HL-60/S4 treated with phorbol 12-myristate 13-acetate at 8.2 ng/mL for 4 days and 3 days (cell line): Measurements from ENCODE around the gene OSBPL1A.
"Not testable (repeated sequence)": the region's sequence is repeated elsewhere in the genome, so short reads cannot be mapped to it uniquely, and the experiment has no call there.

ENCODE experiments used
- in situ Hi-C: fragments of 300-500 bp; cut with MboI; formaldehyde crosslinking; loops from 2 replicates; pipeline ENCODE4 v1.15.0; 2022; ENCODE audit warnings: low sequenced_read_pairs

The OSBPL1A gene

GRCh38 chr18:24195296-24196053 lies 202.1 kb downstream of the OSBPL1A start:
- in situ Hi-C loops: no loop called here

- in situ Hi-C loops: no loop called here
Measured at GRCh38 chr18:24190590-24190989, 207.0 kb downstream of the OSBPL1A start.

DNA sequence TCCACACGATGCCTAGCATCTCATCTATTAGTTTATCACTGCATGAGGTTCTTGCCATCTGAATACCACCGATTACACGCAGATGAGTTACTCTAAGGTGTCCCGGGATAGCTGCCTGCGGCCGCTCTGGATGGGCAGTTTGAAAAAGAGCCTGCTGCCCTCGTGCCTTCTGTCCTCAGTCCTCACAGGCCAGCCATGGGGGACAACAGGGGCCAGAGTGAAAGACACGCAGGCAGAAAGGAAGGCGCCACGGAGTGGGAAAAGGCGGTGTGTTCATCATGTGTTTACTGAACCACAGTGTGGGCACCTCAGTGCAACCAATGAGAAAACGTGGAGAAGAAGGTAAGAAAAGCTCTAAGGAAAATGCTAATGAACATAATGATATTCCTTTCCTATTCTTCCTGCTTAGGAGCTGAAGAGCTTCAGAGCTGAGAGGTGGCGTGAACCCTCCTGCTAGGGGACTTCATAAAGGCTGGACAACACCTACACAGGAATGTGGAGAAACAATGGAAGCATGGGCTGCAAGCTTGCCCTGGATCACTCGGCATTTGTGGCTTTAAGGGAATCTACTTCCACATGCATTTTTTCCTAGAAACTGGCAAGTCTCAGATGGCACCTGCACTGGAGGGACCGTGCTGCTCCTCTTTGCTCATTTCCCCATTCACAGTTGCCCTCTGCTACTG lies 207.8 kb downstream of the OSBPL1A start:
- in situ Hi-C loops: no loop called here

- in situ Hi-C loops: no loop called here
Measured at GRCh38 chr18:24189007-24189528, 208.6 kb downstream of the OSBPL1A start.

DNA sequence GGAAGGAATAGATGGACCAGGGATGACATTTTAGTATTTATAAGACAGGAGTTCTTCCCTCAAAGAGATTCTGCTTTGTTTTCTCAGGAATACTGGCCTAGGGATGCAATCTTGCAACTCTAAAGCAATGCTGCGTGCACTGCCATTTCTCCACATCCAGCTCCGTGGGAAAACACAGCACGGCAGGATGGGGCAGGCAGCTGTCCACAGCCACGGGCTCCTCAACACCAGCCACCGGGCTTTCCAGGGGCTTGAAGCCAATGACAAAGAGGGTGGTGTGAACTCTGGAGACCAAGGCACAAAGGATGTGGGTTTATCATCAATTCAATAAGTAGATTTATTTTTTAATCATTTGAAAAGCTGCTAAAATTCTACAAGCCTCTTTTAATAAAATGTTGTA lies 209.5 kb downstream of the OSBPL1A start:
- in situ Hi-C loops: no loop called here

DNA sequence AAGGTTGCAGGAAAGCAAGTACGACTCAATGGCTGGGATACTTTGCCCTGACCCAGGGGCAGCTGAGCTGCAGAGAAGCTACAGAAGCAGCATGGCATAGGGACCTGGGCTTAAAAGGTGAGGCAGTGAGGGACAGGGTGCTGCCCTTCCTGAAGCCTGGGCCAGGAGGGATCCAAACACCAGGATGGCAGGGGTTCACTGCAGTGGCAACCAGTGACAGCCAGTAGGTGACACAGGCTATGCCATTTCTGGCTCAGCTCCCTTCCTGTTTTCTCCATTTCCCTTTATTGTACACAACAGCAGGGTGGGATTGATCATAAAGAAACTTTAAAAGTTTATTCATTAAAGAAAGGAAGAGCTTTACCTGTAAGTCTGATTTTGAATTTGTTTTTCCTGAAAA lies 209.9 kb downstream of the OSBPL1A start:
- in situ Hi-C loops: no loop called here

GRCh38 chr18:24187049-24187448 lies 210.6 kb downstream of the OSBPL1A start:
- in situ Hi-C loops: no loop called here

- in situ Hi-C loops: no loop called here
Measured at GRCh38 chr18:24185805-24186204, 211.8 kb downstream of the OSBPL1A start.

DNA sequence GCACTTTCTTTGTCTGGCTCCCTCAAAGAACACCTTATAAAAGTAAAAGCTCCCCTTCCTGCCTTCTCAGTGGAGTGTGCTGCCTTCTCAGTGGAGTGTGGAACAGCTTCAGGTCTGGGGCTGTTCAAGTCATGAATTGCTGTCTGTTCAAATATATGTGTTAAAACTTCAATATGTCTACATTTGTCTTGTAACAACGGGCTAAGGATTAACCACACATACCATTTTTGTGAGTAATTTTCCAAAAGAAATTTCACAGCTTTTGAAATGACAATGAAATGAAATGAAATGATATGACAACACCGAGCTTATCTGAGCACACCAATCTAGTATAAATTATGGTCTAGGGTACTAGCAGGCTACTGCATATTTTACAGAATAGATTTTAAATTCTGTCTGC lies 215.8 kb downstream of the OSBPL1A start:
- in situ Hi-C loops: no loop called here

- in situ Hi-C loops: no loop called here
Measured at GRCh38 chr18:24180048-24180447, 217.6 kb downstream of the OSBPL1A start.

- in situ Hi-C loops: no loop called here
Measured at GRCh38 chr18:24177499-24178133, 220.0 kb downstream of the OSBPL1A start.

DNA sequence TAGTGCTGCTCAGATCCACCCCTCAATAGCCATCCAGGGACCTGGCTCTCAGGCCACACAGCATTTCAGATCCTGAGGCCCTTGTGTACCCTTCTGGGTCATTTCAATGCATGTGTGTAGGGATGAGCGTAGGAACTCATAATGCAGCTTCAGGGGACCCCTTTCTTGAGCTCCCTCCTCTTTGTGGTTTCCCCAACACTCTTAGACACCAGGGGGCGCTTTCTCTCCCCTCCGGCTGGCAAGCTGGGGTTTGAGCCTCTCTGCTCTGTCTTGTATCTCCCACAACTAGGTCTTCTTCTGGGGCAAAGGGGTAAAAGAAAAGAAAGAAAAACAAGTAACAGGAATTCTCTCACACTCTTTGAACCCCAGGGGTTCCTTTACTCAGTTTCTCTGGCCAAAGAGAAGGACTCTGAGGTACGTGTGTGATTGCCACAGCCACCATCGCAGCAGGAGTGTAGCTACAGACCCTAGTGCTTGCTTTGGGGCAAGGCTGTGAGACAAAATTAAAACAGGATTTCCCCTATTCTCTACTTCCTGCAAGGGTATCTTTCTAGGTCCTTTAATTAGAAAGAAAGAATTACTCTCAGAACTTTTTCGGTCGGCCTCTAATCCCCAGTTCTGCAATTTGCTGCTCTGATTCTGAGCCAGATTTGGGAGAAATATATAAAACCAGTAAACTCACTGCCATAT lies 220.8 kb downstream of the OSBPL1A start:
- in situ Hi-C loops: no loop called here

DNA sequence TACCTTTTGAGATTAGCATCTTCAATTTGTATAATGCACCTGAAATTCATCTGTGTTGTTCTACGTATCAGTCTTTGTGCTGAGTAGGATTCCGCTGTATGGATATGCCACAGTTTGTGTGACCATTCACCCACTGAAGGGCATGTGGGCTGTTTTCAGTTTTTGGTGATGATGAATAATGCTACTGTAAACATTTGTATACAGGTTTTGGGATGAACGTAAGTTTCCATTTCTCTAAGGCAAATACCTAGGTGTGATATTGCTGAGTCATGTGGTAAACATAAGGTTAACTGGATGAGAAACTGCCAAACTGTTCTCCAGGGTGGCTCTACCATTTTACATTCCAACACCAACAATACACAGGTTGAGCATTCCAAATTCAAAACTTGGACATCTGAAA lies 223.6 kb downstream of the OSBPL1A start:
- in situ Hi-C loops: loop anchor here (25.0 kb wide), 1 partner anchor 313 kb away; no protein-coding TSS in a partner anchor

- in situ Hi-C loops: loop anchor here (25.0 kb wide), 1 partner anchor 317 kb away; no protein-coding TSS in a partner anchor
Measured at GRCh38 chr18:24170360-24170759, 227.3 kb downstream of the OSBPL1A start.

DNA sequence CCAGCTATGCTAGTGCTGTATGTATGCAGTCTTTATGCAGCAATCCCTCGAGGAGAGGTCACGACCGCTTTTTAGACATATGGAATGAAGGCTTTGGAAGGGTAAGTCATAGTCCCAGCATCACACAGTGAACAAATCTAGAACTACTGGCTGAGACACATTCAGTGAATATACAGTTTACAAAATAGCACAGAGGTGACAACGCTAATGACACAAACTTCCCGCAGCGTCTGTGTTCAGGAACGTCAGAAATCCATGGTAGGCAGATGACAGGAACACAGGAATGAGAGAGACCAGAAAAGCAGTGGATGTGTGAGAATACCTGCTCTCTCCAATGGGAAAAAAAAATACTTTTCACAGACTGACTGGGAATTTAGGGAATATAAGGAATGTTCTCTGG lies 229.1 kb downstream of the OSBPL1A start:
- in situ Hi-C loops: loop anchor here (25.0 kb wide), 1 partner anchor 319 kb away; no protein-coding TSS in a partner anchor

DNA sequence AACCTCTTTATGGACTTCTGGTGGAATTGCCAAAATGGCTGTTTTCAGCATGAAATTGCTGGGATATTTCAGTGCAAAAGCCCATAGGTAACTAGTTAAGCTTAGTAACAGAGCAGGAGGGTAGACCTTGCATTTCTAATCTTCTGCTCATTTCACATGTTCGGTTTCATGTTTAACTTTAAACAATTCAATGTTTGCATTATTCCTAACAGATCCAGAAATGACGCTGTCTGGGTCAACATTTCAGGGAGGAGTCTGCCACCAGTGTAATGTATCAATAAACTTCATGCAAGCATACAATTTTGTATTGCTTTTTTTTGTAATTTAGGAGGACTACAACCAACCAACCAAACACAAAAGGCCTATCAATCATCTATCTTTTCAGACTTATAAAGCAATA lies 236.3 kb downstream of the OSBPL1A start:
- in situ Hi-C loops: loop anchor here (25.0 kb wide), 1 partner anchor 326 kb away; no protein-coding TSS in a partner anchor

DNA sequence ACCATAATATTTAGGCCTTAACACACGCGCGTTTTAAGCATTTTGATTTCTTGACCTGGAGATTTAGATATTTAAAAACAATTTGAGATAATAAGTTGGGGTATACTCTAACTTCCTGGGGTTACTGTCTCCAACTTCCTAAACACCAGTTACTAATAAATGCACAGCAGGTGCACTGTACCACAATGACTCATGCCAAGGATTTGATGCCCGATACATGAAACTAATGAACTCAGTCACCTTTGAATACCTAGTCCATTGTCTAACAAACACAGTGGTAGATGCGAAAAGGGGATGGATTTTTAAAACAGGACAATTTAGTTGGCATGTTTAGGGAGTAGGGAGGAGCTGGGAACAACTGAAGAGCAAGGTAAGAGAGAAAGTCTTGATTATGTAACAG lies 237.5 kb downstream of the OSBPL1A start:
- in situ Hi-C loops: loop anchor here (25.0 kb wide), 1 partner anchor 327 kb away; no protein-coding TSS in a partner anchor

- in situ Hi-C loops: loop anchor here (25.0 kb wide), 1 partner anchor 329 kb away; no protein-coding TSS in a partner anchor
Measured at GRCh38 chr18:24157855-24158254, 239.8 kb downstream of the OSBPL1A start.

DNA sequence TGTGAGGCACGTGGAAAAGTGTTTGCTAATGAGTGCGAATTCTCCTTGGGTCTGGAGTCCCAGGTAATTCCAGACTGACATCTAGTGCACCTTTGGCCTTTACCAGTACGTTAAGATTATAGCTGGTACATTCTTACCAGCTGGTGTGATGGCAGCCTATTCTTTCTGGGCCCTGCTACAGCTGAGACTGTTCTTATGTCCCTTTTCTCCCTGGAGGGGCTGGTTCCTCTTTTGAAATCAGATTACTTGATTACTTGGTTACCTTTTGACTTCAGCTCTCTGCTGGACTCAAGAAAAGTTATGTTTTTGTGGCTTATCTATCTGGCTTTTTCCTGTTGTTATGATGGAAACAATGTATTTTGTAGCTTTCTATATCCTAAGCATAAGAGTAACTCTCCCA lies 244.2 kb downstream of the OSBPL1A start:
- in situ Hi-C loops: loop anchor here (25.0 kb wide), 1 partner anchor 334 kb away; no protein-coding TSS in a partner anchor

GRCh38 chr18:24149591-24149990 lies 248.0 kb downstream of the OSBPL1A start:
- in situ Hi-C loops: not testable (repeated sequence)

- in situ Hi-C loops: no loop called here
Measured at GRCh38 chr18:24142376-24142775, 255.2 kb downstream of the OSBPL1A start.
